Mesodermal cell (in vitro differentiated cells): ENCODE results near the gene IFT81.

ENCODE experiments used
- H3K27ac ChIP-seq: 2 replicates; pipeline ENCODE4 v1.7.0; 2013; ENCODE audit warnings: mild to moderate bottlenecking, low read depth, low read length, moderate library complexity; ENCODE audit not compliant: severe bottlenecking
- H3K36me3 ChIP-seq: 2 replicates; pipeline ENCODE4 v1.7.1; 2013; ENCODE audit warnings: mild to moderate bottlenecking, low read length, moderate library complexity; ENCODE audit not compliant: control insufficient read depth, insufficient read depth
- H3K4me1 ChIP-seq: one replicate; pipeline ENCODE4 v1.7.1; 2013; ENCODE audit warnings: mild to moderate bottlenecking, low read length; ENCODE audit not compliant: insufficient read depth, control insufficient read depth, poor library complexity, severe bottlenecking
- H3K4me3 ChIP-seq: 2 replicates; pipeline ENCODE4 v1.7.0; 2013; ENCODE audit warnings: low read length, control low read depth, mild to moderate bottlenecking; ENCODE audit not compliant: insufficient read depth, poor library complexity, severe bottlenecking; ENCODE audit errors: extremely low read depth
- H3K9me3 ChIP-seq: 2 replicates; pipeline ENCODE4 v1.7.1; 2013; ENCODE audit warnings: mild to moderate bottlenecking, low read length, moderate library complexity; ENCODE audit not compliant: control insufficient read depth
- WGBS, 2 experiments: methylation state at CpG; one replicate each; pipeline ENCODE4 v1.1.5; 2013; ENCODE audit warnings: missing lambda C conversion rate in 2 of 2; ENCODE audit not compliant: insufficient coverage in 2 of 2; 5-methylcytosine and 5-hydroxymethylcytosine counted together

Gene IFT81

DNA sequence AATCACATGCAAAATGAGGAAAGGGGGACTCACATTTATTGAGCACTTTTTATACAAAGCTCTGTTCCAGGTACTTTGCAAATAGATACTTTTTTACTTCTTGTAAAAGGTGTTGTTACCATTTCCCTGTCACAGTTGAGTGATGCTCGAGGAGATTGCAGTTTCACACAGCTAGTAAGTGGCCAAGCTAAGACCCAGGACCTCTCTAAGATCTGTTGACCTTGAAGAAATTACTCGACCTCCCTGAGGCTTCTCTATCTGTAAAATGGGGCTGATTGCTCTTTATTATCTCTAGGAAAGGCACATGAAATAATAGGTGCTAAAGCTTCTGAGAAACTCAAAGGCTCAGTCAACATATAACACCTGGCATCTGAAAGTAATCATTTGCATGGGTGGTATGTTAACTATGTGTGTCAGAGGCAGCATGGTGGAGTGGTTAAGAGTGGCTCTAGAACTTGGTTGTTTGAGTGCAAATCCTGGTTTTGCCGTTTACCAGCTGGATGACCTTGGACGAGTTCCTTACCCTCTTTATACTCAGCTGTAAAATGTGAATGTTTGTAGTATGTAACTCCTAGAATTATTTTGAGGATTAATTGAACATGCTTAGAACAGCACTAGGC, 41.5 kb downstream of the IFT81 start:
- Histone ChIP-seq H3K36me3 (peaks cover 37% of the 10 kb centered on the region), H3K4me1 (no peaks in the 10 kb centered on the region), H3K9me3 (no peaks in the 10 kb centered on the region), H3K4me3 (no peak overlapping the region), H3K27ac (no peak overlapping the region)
- 69 to 89% methylated on average over 3 of the region's 4 CpGs for WGBS, 2 experiments

GRCh38 chr12:110168732-110169455, 44.7 kb downstream of the IFT81 start:
- H3K4me1 ChIP-seq: no peaks in the 10 kb centered on the region
- WGBS, 2 experiments: 100% methylated on average over 1 to 2 of the region's 3 CpGs
- peaks cover 41% of the 10 kb centered on the region for H3K36me3 ChIP-seq

GRCh38 chr12:110170535-110171185, 46.5 kb downstream of the IFT81 start:
- Histone ChIP-seq H3K4me3 (no peak overlapping the region), H3K4me1 (no peaks in the 10 kb centered on the region), H3K27ac (no peak overlapping the region), H3K36me3 (peaks cover 33% of the 10 kb centered on the region), H3K9me3 (no peaks in the 10 kb centered on the region)

More at GRCh38 chr12:110168732-110169455, 44.7 kb downstream of the IFT81 start:
- Histone ChIP-seq H3K27ac (no peak overlapping the region), H3K4me3 (no peak overlapping the region), H3K9me3 (no peaks in the 10 kb centered on the region)

DNA sequence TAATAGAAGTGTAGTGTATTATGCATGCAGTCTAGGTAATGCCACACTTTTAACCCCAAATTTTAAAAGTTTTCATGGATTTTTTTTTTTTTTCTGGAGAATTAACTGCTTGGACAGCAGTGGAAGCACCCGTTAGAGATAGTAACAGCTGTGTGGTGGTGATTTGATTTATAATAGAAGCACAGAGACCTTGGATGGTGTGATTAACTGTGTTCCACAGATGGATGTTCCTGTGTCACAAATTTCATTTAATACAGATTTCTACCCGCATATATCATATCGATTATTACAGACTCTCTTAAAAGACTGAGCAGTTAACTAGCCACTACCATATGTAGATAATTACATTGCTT, 47.0 kb downstream of the IFT81 start:
- Histone ChIP-seq H3K27ac (no peak overlapping the region), H3K36me3 (peaks cover 32% of the 10 kb centered on the region), H3K4me3 (no peak overlapping the region), H3K4me1 (no peaks in the 10 kb centered on the region), H3K9me3 (no peaks in the 10 kb centered on the region)
- no CpG with 5 or more reads among the region's 3 CpGs for WGBS, 2 experiments

DNA sequence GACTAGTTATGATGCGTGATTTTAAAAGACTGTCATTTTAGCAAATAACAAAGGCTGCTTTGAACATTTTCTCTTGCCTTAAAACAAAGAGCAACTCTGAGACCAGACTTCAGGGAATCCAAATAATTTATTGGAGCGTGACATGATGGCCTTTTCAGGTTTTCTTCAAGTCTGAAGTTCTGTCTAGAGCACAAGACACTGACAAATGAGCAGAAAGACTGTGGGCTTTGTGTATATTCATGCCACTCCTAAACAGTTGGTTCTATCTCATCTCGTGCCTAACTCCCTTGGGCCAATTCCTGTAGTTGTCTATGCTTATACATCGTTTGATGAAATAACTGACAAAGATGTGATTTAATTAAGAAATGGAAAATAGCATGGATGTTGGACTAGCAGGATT, 47.5 kb downstream of the IFT81 start:
- Histone ChIP-seq H3K4me1 (no peaks in the 10 kb centered on the region), H3K9me3 (no peaks in the 10 kb centered on the region), H3K4me3 (no peak overlapping the region), H3K36me3 (peaks cover 32% of the 10 kb centered on the region), H3K27ac (no peak overlapping the region)
- WGBS, 2 experiments: 93 to 98% methylated on average over 3 to 4 of the region's 4 CpGs

DNA sequence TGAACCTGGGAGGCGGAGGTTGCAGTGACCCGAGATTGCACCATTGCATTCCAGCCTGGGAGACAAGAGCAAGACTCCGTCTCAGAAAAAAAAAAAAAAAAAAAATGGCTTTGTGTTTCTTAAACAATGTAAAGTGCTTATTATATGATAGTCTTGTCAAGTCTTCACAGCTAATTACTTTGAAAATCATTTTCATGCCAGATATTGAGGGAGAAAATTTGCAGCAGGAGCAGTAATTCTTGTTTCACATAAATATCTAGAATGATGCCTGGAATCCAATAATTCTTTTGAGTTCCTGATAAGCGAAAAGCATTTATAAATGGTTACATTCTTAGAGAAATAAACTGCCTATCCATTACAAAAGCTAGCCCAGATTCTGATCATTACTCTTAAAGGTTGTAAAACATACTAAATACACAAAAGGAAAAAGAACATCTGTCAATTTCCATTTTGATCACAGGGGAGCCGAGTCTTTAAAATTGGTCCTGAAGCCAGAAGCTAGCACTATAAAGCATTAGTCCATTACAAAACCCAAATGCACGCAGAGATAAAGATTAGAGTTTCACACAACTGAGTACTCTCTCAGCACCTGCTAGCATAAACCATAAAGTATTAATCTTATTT, 50.3 kb downstream of the IFT81 start:
- Histone ChIP-seq H3K4me1 (no peaks in the 10 kb centered on the region), H3K4me3 (no peak overlapping the region), H3K27ac (no peak overlapping the region), H3K36me3 (peaks cover 21% of the 10 kb centered on the region), H3K9me3 (no peaks in the 10 kb centered on the region)
- WGBS, 2 experiments: 91 to 96% methylated on average over 3 to 4 of the region's 6 CpGs

DNA sequence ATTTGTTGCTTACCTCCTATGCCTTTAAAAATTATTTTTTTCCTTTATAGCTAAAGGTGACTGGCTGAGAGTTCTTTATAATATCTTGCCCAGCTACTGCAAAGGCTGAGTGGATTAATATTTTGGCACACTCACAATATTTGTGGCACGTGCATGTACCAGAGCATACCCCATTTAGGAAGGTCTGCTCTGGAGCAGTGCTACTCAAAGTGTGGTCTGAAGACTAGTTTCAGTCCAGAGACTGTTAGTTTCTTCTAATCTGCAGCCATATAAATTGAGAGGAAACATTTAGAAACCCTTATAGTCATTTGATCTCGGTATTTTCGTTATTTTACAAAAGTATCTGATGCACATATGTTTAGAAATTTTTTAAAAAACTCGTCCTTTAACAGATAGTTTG, 51.0 kb downstream of the IFT81 start:
- Histone ChIP-seq H3K36me3 (peaks cover 19% of the 10 kb centered on the region), H3K4me1 (no peaks in the 10 kb centered on the region), H3K9me3 (no peaks in the 10 kb centered on the region), H3K27ac (no peak overlapping the region), H3K4me3 (no peak overlapping the region)
- WGBS, 2 experiments: 83% methylated on average over 1 of the region's 4 CpGs; no CpG with 5 or more reads in 1 of the 2 experiments

DNA sequence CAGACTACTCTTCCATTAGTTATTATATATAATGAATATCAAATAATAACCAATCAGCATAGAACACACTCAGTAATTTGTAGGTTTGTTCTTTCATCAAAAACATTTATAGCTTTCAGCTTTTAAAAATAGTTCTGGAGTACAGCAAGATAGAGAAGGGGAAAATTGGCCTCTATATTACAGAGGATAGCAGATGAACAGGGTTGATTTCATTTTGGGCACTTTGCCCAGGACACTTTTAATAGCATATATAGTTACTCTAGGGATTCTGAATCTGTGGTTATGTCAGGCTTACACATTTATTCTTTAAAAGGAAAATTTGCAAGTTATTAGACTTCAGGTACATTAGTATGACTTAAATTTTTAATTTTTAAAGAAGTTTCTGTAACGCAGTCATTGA, 52.6 kb downstream of the IFT81 start:
- Histone ChIP-seq H3K4me3 (no peak overlapping the region), H3K36me3 (peaks cover 17% of the 10 kb centered on the region), H3K27ac (no peak overlapping the region), H3K9me3 (no peaks in the 10 kb centered on the region), H3K4me1 (no peaks in the 10 kb centered on the region)
- WGBS, 2 experiments: no CpG with 5 or more reads among the region's 1 CpG

- no peaks in the 10 kb centered on the region for H3K9me3 ChIP-seq
- H3K27ac ChIP-seq: no peak overlapping the region
- 92% methylated on average over 3 of the region's 3 CpGs; no CpG with 5 or more reads in 1 of the 2 experiments for WGBS, 2 experiments
- no peaks in the 10 kb centered on the region for H3K4me1 ChIP-seq
- H3K4me3 ChIP-seq: no peak overlapping the region
- H3K36me3 ChIP-seq: peaks cover 35% of the 10 kb centered on the region
Observed at GRCh38 chr12:110179291-110179690, 55.1 kb downstream of the IFT81 start.

GRCh38 chr12:110180591-110181005, 56.4 kb downstream of the IFT81 start:
- Histone ChIP-seq H3K36me3 (peaks cover 48% of the 10 kb centered on the region), H3K4me3 (no peak overlapping the region), H3K27ac (no peak overlapping the region), H3K9me3 (peaks cover 6% of the 10 kb centered on the region), H3K4me1 (no peaks in the 10 kb centered on the region)
- WGBS, 2 experiments: 80% methylated on average over 1 of the region's 1 CpG; no CpG with 5 or more reads in 1 of the 2 experiments
